ENCODE data around the gene CSNK1D. TPM values are rescaled to one million over a fixed set of nuclear protein-coding genes. Genes with fewer than 3 reads are reported as not detected.

The CSNK1D gene
- total RNA-seq (2014; rRNA removed; shearing (Covaris generic)) = 47.8 and 60.4 TPM in 2 replicates

GRCh38 chr17:82273327-82274133, at the start of gene CSNK1D:
CSNK1D (minus strand) TSS chr17:82273700; CDS start chr17:82273381, 319 bp downstream.
- DNase-seq (ENCODE audit: low spot score) = peak; percentile 88

GRCh38 chr17:82322526-82323453, 49.3 kb upstream of the CSNK1D start:
- DNase-seq (ENCODE audit: low spot score) = no peak

GRCh38 chr17:82321947-82322466, 48.5 kb upstream of the CSNK1D start:
- DNase-seq (ENCODE audit: low spot score) = no peak

- DNase-seq (ENCODE audit: low spot score) = no peak
These were observed 47.7 kb upstream of the CSNK1D start for GRCh38 chr17:82320956-82321927.

GRCh38 chr17:82320140-82320840, 46.8 kb upstream of the CSNK1D start:
- no peak for DNase-seq (ENCODE audit: low spot score)

- DNase-seq (ENCODE audit: low spot score) = no peak
These were observed 46.1 kb upstream of the CSNK1D start for GRCh38 chr17:82319619-82320062.

GRCh38 chr17:82318772-82319606, 45.5 kb upstream of the CSNK1D start:
- no peak for DNase-seq (ENCODE audit: low spot score)

- DNase-seq (ENCODE audit: low spot score) = no peak
These were observed 44.6 kb upstream of the CSNK1D start for GRCh38 chr17:82318169-82318498.

GRCh38 chr17:82317394-82318168, 44.1 kb upstream of the CSNK1D start, which contains the start of gene CD7:
CD7 (minus strand) TSS chr17:82317608; CDS start chr17:82317495, 113 bp downstream.
- no peak for DNase-seq (ENCODE audit: low spot score)

GRCh38 chr17:82316651-82317393, 43.3 kb upstream of the CSNK1D start:
- DNase-seq (ENCODE audit: low spot score) = no peak

- no peak for DNase-seq (ENCODE audit: low spot score)
These were observed 42.3 kb upstream of the CSNK1D start for GRCh38 chr17:82315703-82316358.

- DNase-seq (ENCODE audit: low spot score) = no peak
These were observed 41.5 kb upstream of the CSNK1D start for GRCh38 chr17:82314727-82315605.

GRCh38 chr17:82314012-82314726, 40.7 kb upstream of the CSNK1D start:
- DNase-seq (ENCODE audit: low spot score) = no peak

- no peak for DNase-seq (ENCODE audit: low spot score)
These were observed 39.9 kb upstream of the CSNK1D start for GRCh38 chr17:82313195-82314011.

GRCh38 chr17:82311971-82312370, 38.5 kb upstream of the CSNK1D start:
- no peak for DNase-seq (ENCODE audit: low spot score)

All from HT-29 (cell line).